ENCODE measurements around the gene RAF1. TPM values are rescaled to one million over a fixed set of nuclear protein-coding genes. Genes with fewer than 3 reads are reported as not detected.

Gene RAF1
- total and polyA plus RNA-seq, 2 experiments from 2014 or later: 39.5 to 123 TPM

GRCh38 chr3:12643724-12644123 lies 20.2 kb downstream of the RAF1 start:
- Mint-ChIP-seq H3K4me1 (peaks cover 10% of the 10 kb centered on the region), H3K9me3 (peaks cover 4% of the 10 kb centered on the region; the same call in 1 of the 3 replicates), H3K36me3 (ENCODE audit: low read depth) (peaks cover 19% of the 10 kb centered on the region; the same call in 2 of the 3 replicates), H3K27me3 (ENCODE audit: insufficient read depth, low read depth, poor library complexity) (peaks cover 4% of the 10 kb centered on the region), H3K4me3 (no peak overlapping the region), H3K27ac (no peak overlapping the region; the same call in 1 of the 2 replicates)
- Histone ChIP-seq H3K9me2 (ENCODE audit: insufficient read depth) (no peaks in the 10 kb centered on the region; the same call in 1 of the 2 replicates), H3K36me3 (ENCODE audit: insufficient read depth) (no peaks in the 10 kb centered on the region), H3K27me3 (ENCODE audit: insufficient read depth) (no peaks in the 10 kb centered on the region), H2AFZ (no peak overlapping the region), H3K27ac (ENCODE audit: low read depth) (no peak overlapping the region), H3K79me2 (replicated peaks; ENCODE audit: insufficient read depth) (peaks cover 100% of the 10 kb centered on the region), H3K4me1 (ENCODE audit: insufficient read depth) (peaks cover 3% of the 10 kb centered on the region; the same call in 1 of the 2 replicates), H3K4me3 (no peak overlapping the region), H3F3A (replicated peaks; ENCODE audit: low read depth) (no peaks in the 10 kb centered on the region), H4K20me1 (replicated peaks; ENCODE audit: insufficient read depth) (peaks cover 56% of the 10 kb centered on the region), H3K4me2 (no peak overlapping the region)
- no peak for DNase-seq (ENCODE audit: low spot score)
- TF ChIP-seq ETS1 (IDR thresholded peaks at IDR 0.05) (no peak), JUNB (IDR thresholded peaks at IDR 0.05; ENCODE audit: unreplicated experiment) (no peak), EZH2 (IDR thresholded peaks at IDR 0.05; ENCODE audit: low read depth, unreplicated experiment) (no peak), ZNF462 (CRISPR knock-in tag; IDR thresholded peaks at IDR 0.05) (no peak), CTCF (conservative IDR thresholded peaks at IDR 0.05; ENCODE audit: low read depth in 2 of 2) (no peak), NANOG (IDR thresholded peaks at IDR 0.05; ENCODE audit: borderline replicate concordance) (no peak)
- ATAC-seq: no peak
